Mucosa of descending colon (tissue), 3 donors: ENCODE data around the gene THOC6. TPM values are rescaled to one million over a fixed set of nuclear protein-coding genes. Genes with fewer than 3 reads are reported as not detected.

ENCODE experiments used
- ATAC-seq: fragments of 200-7000 bp; cut with Tn5 transposase; one replicate; pipeline ENCODE4 v1.9.1; 2020; ENCODE audit warnings: mild to moderate bottlenecking, moderate library complexity
- DNase-seq, 3 donors: peaks; one replicate each; pipeline ENCODE4 v3.0.0-alpha.2; 2020
- H3K36me3 ChIP-seq: fragments of 200-600 bp; one replicate; pipeline ENCODE4 v1.8.0; 2021; ENCODE audit warnings: low read depth, mild to moderate bottlenecking
- H3K4me1 ChIP-seq: fragments of 200-600 bp; one replicate; pipeline ENCODE4 v1.8.0; 2021; ENCODE audit warnings: low read depth, mild to moderate bottlenecking
- H3K4me3 ChIP-seq: fragments of 200-600 bp; one replicate; pipeline ENCODE4 v1.8.0; 2021; ENCODE audit warnings: mild to moderate bottlenecking
- H3K9me3 ChIP-seq: fragments of 200-600 bp; one replicate; pipeline ENCODE4 v1.8.0; 2021; ENCODE audit warnings: mild to moderate bottlenecking
- intact Hi-C, 2 donors: fragments of 100-400 bp; cut with DNase I in 1 of 2; cut with micrococcal nuclease in 1 of 2; formaldehyde crosslinking; loops; one replicate each; pipeline versions ENCODE4 v1.11.0 to v1.11.1; 2022; cut with DNase I, micrococcal nuclease
- total RNA-seq, 3 donors: library from RNA; stranded (reverse); fragmentation: NEBNext Ultra II Directional in 2 of 3; extraction: Animal tissue kit (Norgen Biotek cat#: 25700) in 2 of 3; gene quantifications; one replicate each; pipeline versions ENCODE4 v1.2.1 to v1.2.4, GENCODE V29; 2021 to 2023
- TF ChIP-seq, protein P1 (sequence below): fragments of 200-600 bp; IDR thresholded peaks from one replicate; pipeline ENCODE4 v1.8.0; 2022; ENCODE audit warnings: antibody characterized with exemption, mild to moderate bottlenecking
- donor health status: DM: no; HTN: no; CAD: no; lungs with moderate emphysema.
- donor health status: DM: no; HTN: no; CAD: no.
- donor health status: DM: no; HTN: yes; CAD: no.

The THOC6 gene
- total RNA-seq, 3 donors from 2014 or later = 23.7 to 26.0 (median 25.7) TPM

DNA sequence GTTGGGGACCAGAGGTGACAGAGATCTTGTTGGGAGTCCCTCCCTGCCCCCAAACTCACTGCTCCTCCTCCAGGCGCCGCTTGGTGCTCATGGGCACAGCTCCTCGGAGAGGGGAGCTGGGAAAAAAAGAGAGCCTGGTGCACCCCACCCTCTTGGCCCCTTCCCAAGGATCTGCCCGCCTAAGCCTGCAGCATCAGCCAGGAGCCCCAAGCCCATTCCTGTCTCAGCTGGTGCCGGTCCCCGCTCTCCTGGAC is 493 bp upstream of the THOC6 start:
- Histone ChIP-seq H3K36me3 (no peaks in the 10 kb centered on the region), H3K4me3 (peak overlapping the region; percentile 6), H3K4me1 (peaks cover 55% of the 10 kb centered on the region), H3K9me3 (no peaks in the 10 kb centered on the region)
- DNase-seq (peak in 1 of 3 donors; percentile 58), ATAC-seq (no peak)
- TF ChIP-seq, protein P1, sequence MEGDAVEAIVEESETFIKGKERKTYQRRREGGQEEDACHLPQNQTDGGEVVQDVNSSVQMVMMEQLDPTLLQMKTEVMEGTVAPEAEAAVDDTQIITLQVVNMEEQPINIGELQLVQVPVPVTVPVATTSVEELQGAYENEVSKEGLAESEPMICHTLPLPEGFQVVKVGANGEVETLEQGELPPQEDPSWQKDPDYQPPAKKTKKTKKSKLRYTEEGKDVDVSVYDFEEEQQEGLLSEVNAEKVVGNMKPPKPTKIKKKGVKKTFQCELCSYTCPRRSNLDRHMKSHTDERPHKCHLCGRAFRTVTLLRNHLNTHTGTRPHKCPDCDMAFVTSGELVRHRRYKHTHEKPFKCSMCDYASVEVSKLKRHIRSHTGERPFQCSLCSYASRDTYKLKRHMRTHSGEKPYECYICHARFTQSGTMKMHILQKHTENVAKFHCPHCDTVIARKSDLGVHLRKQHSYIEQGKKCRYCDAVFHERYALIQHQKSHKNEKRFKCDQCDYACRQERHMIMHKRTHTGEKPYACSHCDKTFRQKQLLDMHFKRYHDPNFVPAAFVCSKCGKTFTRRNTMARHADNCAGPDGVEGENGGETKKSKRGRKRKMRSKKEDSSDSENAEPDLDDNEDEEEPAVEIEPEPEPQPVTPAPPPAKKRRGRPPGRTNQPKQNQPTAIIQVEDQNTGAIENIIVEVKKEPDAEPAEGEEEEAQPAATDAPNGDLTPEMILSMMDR = no peak
- intact Hi-C loops = no loop called here

DNA sequence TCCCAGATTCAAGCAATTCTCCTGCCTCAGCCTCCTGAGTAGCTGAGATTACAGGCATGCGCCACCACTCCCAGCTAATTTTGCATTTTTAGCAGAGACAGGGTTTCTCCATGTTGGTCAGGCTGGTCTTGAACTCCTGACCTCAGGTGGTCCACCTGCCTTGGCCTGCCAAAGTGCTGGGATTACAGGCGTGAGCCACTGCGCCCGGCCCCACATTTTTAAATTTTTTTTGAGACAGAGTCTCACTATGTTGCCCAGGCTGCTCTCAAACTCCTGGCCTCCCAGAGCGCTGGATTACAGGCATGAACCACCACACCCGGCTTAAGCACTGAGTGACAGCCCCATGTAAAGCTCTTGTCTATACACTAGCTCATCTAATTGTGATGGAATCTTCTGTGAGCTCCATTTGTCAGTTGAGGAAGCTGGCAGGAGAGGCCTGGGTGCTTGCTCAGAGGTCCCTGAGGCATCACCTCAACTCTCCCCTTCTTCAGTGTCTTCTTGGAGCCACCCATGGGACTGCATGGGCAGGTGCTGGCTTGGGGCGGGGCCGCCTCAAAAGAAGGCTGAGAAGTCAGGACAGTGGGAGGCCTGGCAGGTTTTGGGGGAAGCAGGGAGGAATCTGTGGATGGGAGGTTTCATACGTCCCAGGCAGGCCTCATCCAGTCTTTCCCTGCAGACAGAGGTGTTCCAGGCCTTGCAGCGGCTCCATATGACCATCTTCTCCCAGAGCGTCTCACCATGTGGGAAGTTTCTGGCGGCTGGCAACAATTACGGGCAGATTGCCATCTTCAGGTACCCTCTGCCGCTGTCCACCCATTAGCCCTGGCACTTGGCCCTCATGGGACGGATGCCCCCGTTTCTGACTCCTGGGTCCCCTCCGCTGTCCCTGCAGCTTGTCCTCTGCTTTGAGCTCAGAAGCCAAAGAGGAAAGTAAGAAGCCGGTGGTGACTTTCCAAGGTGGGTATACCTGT is 1.5 kb downstream of the THOC6 start:
- Histone ChIP-seq H3K4me1 (peaks cover 51% of the 10 kb centered on the region), H3K9me3 (no peaks in the 10 kb centered on the region), H3K36me3 (no peaks in the 10 kb centered on the region), H3K4me3 (no peak overlapping the region)
- intact Hi-C loops = no loop called here
- TF ChIP-seq, protein P1 = no peak
- peak; percentile 28 to 51 (median 48) for DNase-seq
- ATAC-seq = no peak

DNA sequence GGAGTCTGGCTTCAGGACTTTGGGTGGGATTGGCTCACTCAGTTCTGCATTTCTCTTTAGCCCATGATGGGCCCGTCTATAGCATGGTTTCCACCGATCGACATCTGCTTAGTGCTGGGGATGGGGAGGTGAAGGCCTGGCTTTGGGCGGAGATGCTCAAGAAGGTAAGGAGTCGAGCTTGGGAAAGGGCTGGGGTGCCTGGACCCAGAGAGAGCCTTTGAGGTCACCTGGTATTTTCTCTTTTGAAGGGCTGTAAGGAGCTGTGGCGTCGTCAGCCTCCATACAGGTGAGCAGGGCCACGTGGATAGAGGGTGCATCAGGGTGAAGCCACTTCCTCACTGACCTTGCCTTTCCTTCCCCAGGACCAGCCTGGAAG is 2.2 kb downstream of the THOC6 start:
- no peaks in the 10 kb centered on the region for H3K9me3 ChIP-seq
- H3K4me1 ChIP-seq = peaks cover 49% of the 10 kb centered on the region
- peak; percentile 5 to 42 (median 27) for DNase-seq
- intact Hi-C loops = no loop called here
- ATAC-seq = no peak
- H3K4me3 ChIP-seq = no peak overlapping the region
- H3K36me3 ChIP-seq = no peaks in the 10 kb centered on the region
- TF ChIP-seq, protein P1 = no peak

DNA sequence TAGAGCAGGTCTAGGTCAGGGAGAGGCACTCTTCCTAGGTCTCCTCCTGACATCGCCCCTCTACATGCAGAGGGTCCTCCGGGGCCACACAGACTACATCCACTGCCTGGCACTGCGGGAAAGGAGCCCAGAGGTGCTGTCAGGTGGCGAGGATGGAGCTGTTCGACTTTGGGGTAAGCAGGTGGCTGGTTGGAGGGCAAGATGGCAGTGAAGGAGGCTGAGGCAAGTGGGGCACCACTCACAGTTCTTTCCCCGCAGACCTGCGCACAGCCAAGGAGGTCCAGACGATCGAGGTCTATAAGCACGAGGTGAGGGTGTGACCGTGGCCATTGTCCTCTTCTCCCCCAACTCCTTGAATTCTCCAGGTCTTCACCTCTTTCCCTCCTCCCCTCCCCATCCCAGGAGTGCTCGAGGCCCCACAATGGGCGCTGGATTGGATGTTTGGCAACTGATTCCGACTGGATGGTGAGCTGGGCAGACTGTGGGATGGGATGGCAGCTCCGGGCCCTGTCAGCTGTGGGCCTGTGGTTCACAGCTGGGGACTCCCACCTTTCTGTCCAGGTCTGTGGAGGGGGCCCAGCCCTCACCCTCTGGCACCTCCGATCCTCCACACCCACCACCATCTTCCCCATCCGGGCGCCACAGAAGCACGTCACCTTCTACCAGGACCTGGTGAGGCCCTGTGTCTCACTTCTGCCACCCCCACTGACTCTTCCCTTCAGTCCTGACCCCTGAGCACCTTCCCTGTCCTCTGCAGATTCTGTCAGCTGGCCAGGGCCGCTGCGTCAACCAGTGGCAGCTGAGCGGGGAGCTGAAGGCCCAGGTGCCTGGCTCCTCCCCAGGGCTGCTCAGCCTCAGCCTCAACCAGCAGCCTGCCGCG is 3.0 kb downstream of the THOC6 start:
- ATAC-seq (no peak), DNase-seq (peak in 2 of 3 donors; percentile 52 to 62)
- intact Hi-C loops = no loop called here
- no peaks in the 10 kb centered on the region for H3K36me3 ChIP-seq
- H3K4me1 ChIP-seq = peaks cover 47% of the 10 kb centered on the region
- TF ChIP-seq, protein P1 = no peak
- H3K4me3 ChIP-seq = no peak overlapping the region
- no peaks in the 10 kb centered on the region for H3K9me3 ChIP-seq

DNA sequence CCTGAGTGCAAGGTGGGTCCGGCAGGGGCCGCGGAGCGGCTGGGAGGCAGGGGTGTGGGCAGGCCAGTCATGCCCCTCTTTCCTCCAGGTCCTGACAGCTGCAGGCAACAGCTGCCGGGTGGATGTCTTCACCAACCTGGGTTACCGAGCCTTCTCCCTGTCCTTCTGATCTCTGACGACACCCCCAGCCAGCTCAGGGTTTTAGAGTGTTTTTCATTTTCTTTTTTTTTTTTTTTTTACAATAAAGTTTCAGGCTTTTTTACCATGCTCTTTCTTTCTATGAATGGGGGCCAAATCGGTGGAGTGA is 3.6 kb downstream of the THOC6 start:
- DNase-seq (peak in 1 of 3 donors; percentile 7), ATAC-seq (no peak)
- Histone ChIP-seq H3K36me3 (no peaks in the 10 kb centered on the region), H3K4me1 (peaks cover 47% of the 10 kb centered on the region), H3K4me3 (no peak overlapping the region), H3K9me3 (no peaks in the 10 kb centered on the region)
- intact Hi-C loops = no loop called here
- TF ChIP-seq, protein P1 = no peak
